GM19043 (cell line): ENCODE data around the gene USP25.

Source experiments
- ATAC-seq: cut with Tn5 transposase; IDR thresholded peaks from one replicate; pipeline ENCODE4 v1.9.1; 2021; ENCODE audit warnings: low read depth; ENCODE audit not compliant: unreplicated experiment

USP25 gene

GRCh38 chr21:15761507-15762100 is 31.8 kb downstream of the USP25 start:
- no peak for ATAC-seq

GRCh38 chr21:15763359-15763758 is 33.6 kb downstream of the USP25 start:
- no peak for ATAC-seq

GRCh38 chr21:15764878-15765277 is 35.1 kb downstream of the USP25 start:
- no peak for ATAC-seq

GRCh38 chr21:15766952-15767603 is 37.3 kb downstream of the USP25 start:
- no peak for ATAC-seq

- ATAC-seq: no peak
Observed at GRCh38 chr21:15768045-15768601, 38.3 kb downstream of the USP25 start.

GRCh38 chr21:15768853-15769252 is 39.1 kb downstream of the USP25 start:
- ATAC-seq: no peak

GRCh38 chr21:15771311-15771710 is 41.5 kb downstream of the USP25 start:
- no peak for ATAC-seq

GRCh38 chr21:15772654-15773053 is 42.9 kb downstream of the USP25 start:
- ATAC-seq: no peak

- no peak for ATAC-seq
Observed at GRCh38 chr21:15774590-15774989, 44.8 kb downstream of the USP25 start.

GRCh38 chr21:15775291-15775690 is 45.5 kb downstream of the USP25 start:
- no peak for ATAC-seq

- no peak for ATAC-seq
Observed at GRCh38 chr21:15775981-15776380, 46.2 kb downstream of the USP25 start.

GRCh38 chr21:15776818-15777217 is 47.0 kb downstream of the USP25 start:
- ATAC-seq: no peak

GRCh38 chr21:15781986-15782385 is 52.2 kb downstream of the USP25 start:
- ATAC-seq: no peak

GRCh38 chr21:15788847-15789523 is 59.2 kb downstream of the USP25 start:
- ATAC-seq: no peak

GRCh38 chr21:15793109-15793508 is 63.3 kb downstream of the USP25 start:
- ATAC-seq: no peak

GRCh38 chr21:15793550-15794235 is 63.9 kb downstream of the USP25 start:
- ATAC-seq: no peak

- ATAC-seq: no peak
Observed at GRCh38 chr21:15794277-15794912, 64.6 kb downstream of the USP25 start.

- ATAC-seq: no peak
Observed at GRCh38 chr21:15795533-15795932, 65.8 kb downstream of the USP25 start.

- no peak for ATAC-seq
Observed at GRCh38 chr21:15797577-15798363, 68.0 kb downstream of the USP25 start.

GRCh38 chr21:15801352-15801863 is 71.6 kb downstream of the USP25 start:
- no peak for ATAC-seq
